B cell (primary cell): ENCODE results near the gene RBP3. TPM values are rescaled to one million over a fixed set of nuclear protein-coding genes. Genes with fewer than 3 reads are reported as not detected.

Experiments
- ATAC-seq: fragments of 200-7000 bp; cut with Tn5 transposase; one replicate; pipeline ENCODE4 v1.10.0; 2021; ENCODE audit warnings: low read depth, mild to moderate bottlenecking, moderate number of reproducible peaks, moderate library complexity
- CTCF ChIA-PET: fragments of 350-600 bp; sonication (Branson Sonifier 250); formaldehyde crosslinking; loops from one replicate; lab custom pipeline; 2021; ENCODE audit warnings: antibody characterized with exemption, inconsistent platforms; lab: Charles Lee
- POLR2A ChIA-PET: fragments of 350-600 bp; sonication (Branson Sonifier 250); formaldehyde crosslinking; loops from one replicate; lab custom pipeline; 2021; ENCODE audit warnings: antibody characterized with exemption; lab: Charles Lee
- DNase-seq: peaks from one replicate; pipeline ENCODE4 v3.0.0; 2013
- H2AFZ ChIP-seq: 2 replicates; pipeline ENCODE4 v1.6.1; 2012; ENCODE audit warnings: mild to moderate bottlenecking, low read depth, low read length; ENCODE audit not compliant: insufficient read depth, poor library complexity, severe bottlenecking
- H3K27ac ChIP-seq, 2 donors: 1 replicate in 1 of 2; 2 replicates in 1 of 2; pipeline ENCODE4 v1.5.1; 2012 to 2013; ENCODE audit warnings: low read length in 2 of 2, mild to moderate bottlenecking in 2 of 2, moderate library complexity in 1 of 2
- H3K27me3 ChIP-seq, 4 experiments: fragments of 200-600 bp in 1 of 4; sonication (generic) in 1 of 4; replicated peaks in 1 of 4; 1 replicate in 2 of 4; 2 replicates in 2 of 4; pipeline versions ENCODE4 v1.6.1 to v1.7.0; 2013 to 2016; ENCODE audit warnings: low read length in 3 of 4, mild to moderate bottlenecking in 2 of 4, mixed read lengths in 1 of 4, moderate library complexity in 1 of 4; ENCODE audit not compliant: insufficient read depth in 4 of 4, control insufficient read depth in 3 of 4; ENCODE audit errors: control extremely low read depth in 1 of 4
- H3K36me3 ChIP-seq, 2 experiments: replicated peaks in 1 of 2; 1 replicate in 1 of 2; 2 replicates in 1 of 2; pipeline versions ENCODE4 v1.6.1 to v1.7.1; 2013; ENCODE audit warnings: low read length in 1 of 2; ENCODE audit not compliant: insufficient read depth in 2 of 2, control insufficient read depth in 1 of 2; ENCODE audit errors: control extremely low read depth in 1 of 2, extremely low read depth in 1 of 2
- H3K4me1 ChIP-seq, 2 donors: fragments of 200-600 bp in 1 of 2; sonication (generic) in 1 of 2; 1 replicate in 1 of 2; 2 replicates in 1 of 2; pipeline versions ENCODE4 v1.5.1 to v1.6.1; 2013 to 2017; ENCODE audit warnings: low read length in 2 of 2; ENCODE audit not compliant: control insufficient read depth in 2 of 2, insufficient read depth in 2 of 2
- H3K4me2 ChIP-seq: replicated peaks from 2 replicates; pipeline ENCODE3; 2012; ENCODE audit warnings: mild to moderate bottlenecking, low read depth, low read length; ENCODE audit not compliant: poor library complexity, severe bottlenecking
- H3K4me3 ChIP-seq, 5 experiments: fragments of 200-600 bp in 1 of 5; sonication (generic) in 1 of 5; 1 replicate in 3 of 5; 2 replicates in 2 of 5; pipeline versions ENCODE4 v1.5.1 to v1.7.0; 2011 to 2016; ENCODE audit warnings: low read length in 4 of 5, mild to moderate bottlenecking in 4 of 5, low read depth in 2 of 5, control low read depth in 1 of 5, moderate library complexity in 1 of 5; ENCODE audit not compliant: insufficient read depth in 1 of 5; ENCODE audit errors: control extremely low read depth in 1 of 5, extremely low read depth in 1 of 5
- H3K79me2 ChIP-seq: fragments of 200-600 bp; sonication (generic); one replicate; pipeline ENCODE4 v1.6.0; 2016; ENCODE audit warnings: low read length; ENCODE audit not compliant: control insufficient read depth, insufficient read depth
- H3K9ac ChIP-seq: fragments of 200-600 bp; sonication (generic); 2 replicates; pipeline ENCODE4 v1.6.1; 2017; ENCODE audit warnings: mild to moderate bottlenecking, low read length, moderate library complexity
- H3K9me3 ChIP-seq, 3 donors: one replicate each; pipeline versions ENCODE4 v1.6.1 to v1.7.1; 2013; ENCODE audit warnings: low read length in 2 of 3; ENCODE audit not compliant: control insufficient read depth in 2 of 3, insufficient read depth in 1 of 3; ENCODE audit errors: control extremely low read depth in 1 of 3
- H4K20me1 ChIP-seq: 2 replicates; pipeline ENCODE4 v1.6.0; 2012; ENCODE audit warnings: mild to moderate bottlenecking, low read length; ENCODE audit not compliant: insufficient read depth, control insufficient read depth, poor library complexity, severe bottlenecking
- H3K27ac Mint-ChIP-seq: one replicate; pipeline ENCODE4 v1.8.0; 2021; ENCODE audit warnings: mixed read lengths
- H3K27me3 Mint-ChIP-seq: one replicate; pipeline ENCODE4 v1.8.0; 2021; ENCODE audit warnings: mixed read lengths
- H3K4me1 Mint-ChIP-seq: one replicate; pipeline ENCODE4 v1.8.0; 2021; ENCODE audit warnings: mixed read lengths
- H3K4me3 Mint-ChIP-seq: one replicate; pipeline ENCODE4 v1.8.0; 2021; ENCODE audit warnings: mixed read lengths
- H3K9me3 Mint-ChIP-seq: one replicate; pipeline ENCODE4 v1.8.0; 2022; ENCODE audit warnings: mixed read lengths; ENCODE audit not compliant: insufficient read depth
- CTCF ChIP-seq: fragments of 200-600 bp; IDR thresholded peaks from one replicate; pipeline ENCODE4 v1.8.0; 2022; ENCODE audit warnings: antibody characterized with exemption, mild to moderate bottlenecking
- EZH2 ChIP-seq: IDR thresholded peaks from 2 replicates; pipeline ENCODE4 v1.6.1; 2012; ENCODE audit warnings: borderline replicate concordance, low read depth, mild to moderate bottlenecking, moderate library complexity, low read length; ENCODE audit not compliant: insufficient read depth, poor library complexity, severe bottlenecking
- WGBS: methylation state at CpG from one replicate; pipeline ENCODE4 v1.1.5; 2013; ENCODE audit warnings: missing lambda C conversion rate; ENCODE audit not compliant: insufficient coverage; 5-methylcytosine and 5-hydroxymethylcytosine counted together
- intact Hi-C: fragments of 100-400 bp; cut with micrococcal nuclease; formaldehyde crosslinking; loops from one replicate; pipeline ENCODE4 v1.10.0; 2022
- polyA plus RNA-seq: library from polyadenylated mRNA; depleted of rRNA; stranded (reverse); fragments of >200 nt; gene quantifications from 2 replicates; pipeline ENCODE4 v1.2.3, GENCODE V29; 2012
- total RNA-seq, 2 donors: library from RNA; stranded (reverse); fragments of 120-200 nt in 1 of 2; gene quantifications; 1 replicate in 1 of 2; 2 replicates in 1 of 2; pipeline versions ENCODE4 v1.2.3 to v1.2.4, GENCODE V29; 2013 to 2022

The RBP3 gene
- total and polyA plus RNA-seq, 2 donors (not counting 1 experiment from before 2014, with no cell fraction given), result not detected

- no peak for ATAC-seq
- Histone ChIP-seq H3K27ac (no peak overlapping the region), H3K4me1 (peaks cover 7 to 8% of the 10 kb centered on the region in 2 donors), H3K4me3 (no peak overlapping the region), H3K27me3 (peaks cover 0 to 3% (median 2%) of the 10 kb centered on the region in 4 experiments), H3K4me2 (no peak overlapping the region), H3K9ac (no peak overlapping the region), H3K9me3 (peaks cover 0 to 7% (median 0%) of the 10 kb centered on the region in 3 donors), H4K20me1 (no peaks in the 10 kb centered on the region), H3K79me2 (no peaks in the 10 kb centered on the region), H3K36me3 (no peaks in the 10 kb centered on the region), H2AFZ (no peak overlapping the region)
- peaks cover 6% of the 10 kb centered on the region for H3K4me1 Mint-ChIP-seq
- TF ChIP-seq EZH2 (no peak), CTCF (no peak)
- CTCF ChIA-PET, result no interaction called here
- DNase-seq, result no peak
- no peak overlapping the region for H3K4me3 Mint-ChIP-seq
- H3K9me3 Mint-ChIP-seq, result peaks cover 6% of the 10 kb centered on the region
- intact Hi-C loops, result no loop called here
- peaks cover 36% of the 10 kb centered on the region for H3K27me3 Mint-ChIP-seq
- POLR2A ChIA-PET, result no interaction called here
- WGBS, result 80% methylated on average over 1 of the region's 4 CpGs
- H3K27ac Mint-ChIP-seq, result no peak overlapping the region
Measured at GRCh38 chr10:47388879-47389278, 40.7 kb downstream of the RBP3 start.

GRCh38 chr10:47389619-47390018 lies 41.5 kb downstream of the RBP3 start:
- Histone ChIP-seq H3K79me2 (no peaks in the 10 kb centered on the region), H3K27ac (no peak overlapping the region), H3K4me1 (peaks cover 4 to 5% of the 10 kb centered on the region in 2 donors), H3K4me2 (no peak overlapping the region), H4K20me1 (no peaks in the 10 kb centered on the region), H2AFZ (no peak overlapping the region), H3K4me3 (no peak overlapping the region), H3K9me3 (peaks cover 0 to 7% (median 0%) of the 10 kb centered on the region in 3 donors), H3K27me3 (peaks cover 0 to 2% (median under 1%) of the 10 kb centered on the region in 4 experiments), H3K36me3 (no peaks in the 10 kb centered on the region), H3K9ac (no peak overlapping the region)
- Mint-ChIP-seq H3K27ac (no peak overlapping the region), H3K9me3 (peaks cover 6% of the 10 kb centered on the region), H3K4me3 (no peak overlapping the region), H3K27me3 (peaks cover 38% of the 10 kb centered on the region), H3K4me1 (peaks cover 4% of the 10 kb centered on the region)
- ChIA-PET POLR2A (no interaction called here), CTCF (no interaction called here)
- ATAC-seq (no peak), DNase-seq (no peak)
- WGBS, result no CpG with 5 or more reads among the region's 3 CpGs
- intact Hi-C loops, result no loop called here
- TF ChIP-seq EZH2, result no peak
- no peak for TF ChIP-seq CTCF
